ENCODE measurements around the gene MT1H. TPM values are rescaled to one million over a fixed set of nuclear protein-coding genes. Genes with fewer than 3 reads are reported as not detected.
"Not testable (repeated sequence)": the region's sequence is repeated elsewhere in the genome, so short reads cannot be mapped to it uniquely, and the experiment has no call there.

Gene MT1H
- polyA plus RNA-seq (2013, experiment 1 of 2): 8.5 TPM
- polyA plus RNA-seq (2013, experiment 2 of 2): 8.3 TPM

DNA sequence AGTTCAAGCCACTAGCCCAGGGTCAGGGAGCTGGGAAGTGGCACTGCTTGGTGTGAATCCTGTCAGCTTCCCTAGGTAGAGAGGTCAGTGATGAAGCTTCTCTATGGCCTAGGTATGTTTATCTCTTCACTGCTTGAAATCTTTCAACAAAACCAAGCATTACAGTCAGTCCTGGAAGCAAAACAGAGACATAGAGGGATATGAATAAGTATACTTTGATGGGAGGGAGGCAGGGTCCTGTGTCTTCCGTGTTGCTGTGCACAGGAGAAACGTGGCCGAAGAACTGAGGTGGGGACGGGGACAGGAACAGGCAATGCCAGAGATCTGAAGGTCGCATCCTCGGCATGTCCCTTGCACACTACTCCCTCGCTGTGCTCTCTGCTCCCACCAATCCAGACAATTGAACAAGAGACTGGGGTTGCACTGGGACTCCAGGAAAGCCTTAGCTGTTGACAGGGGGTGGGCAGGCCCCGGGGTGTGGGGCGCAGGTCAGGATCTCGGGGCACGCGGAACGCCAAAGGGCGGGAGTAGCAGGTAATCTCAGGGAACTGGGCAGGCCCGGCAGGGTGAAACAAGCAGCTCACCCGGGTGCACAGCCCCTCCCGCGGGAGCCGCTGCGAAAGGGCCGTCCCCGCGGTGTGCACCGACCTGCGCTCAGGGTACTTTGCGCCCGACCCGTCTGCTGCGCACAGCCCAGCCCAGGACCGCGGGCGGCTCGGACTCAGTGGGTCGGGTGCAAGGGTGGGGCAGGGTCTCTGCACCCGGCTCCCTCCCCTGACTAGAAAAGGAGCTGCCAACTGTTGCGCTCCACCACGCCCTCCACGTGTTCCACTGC lies at the start of gene MT1H:
MT1H (plus strand) TSS at position 810 of the 835 bp plus-strand sequence. CDS start 71 bp downstream, outside the sequence.
- no peak within 1 kb of the TSS for H3K27ac ChIP-seq (ENCODE audit: low read depth, low read length)
- no peak within 1 kb of the TSS for H3K4me3 ChIP-seq (ENCODE audit: low read length)
- no peak within 1 kb of the TSS for H2BK5ac ChIP-seq (ENCODE audit: low read length)
- H3K36me3 ChIP-seq (ENCODE audit: control insufficient read depth, insufficient read depth, low read length): no peaks in the 10 kb centered on the region
- no peak within 1 kb of the TSS for H4K8ac ChIP-seq (ENCODE audit: low read depth, low read length)
- WGBS (ENCODE audit: extremely low coverage, insufficient coverage, low lambda C conversion rate): no CpG with 5 or more reads among the region's 38 CpGs
- H3K9ac ChIP-seq (ENCODE audit: low read length): no peak within 1 kb of the TSS
- no peaks in the 10 kb centered on the region for H3K4me1 ChIP-seq (ENCODE audit: control insufficient read depth, low read depth, low read length)
- H3K4me2 ChIP-seq (ENCODE audit: low read length): no peak within 1 kb of the TSS
- peaks cover 60% of the 10 kb centered on the region for H3K27me3 ChIP-seq (ENCODE audit: insufficient read depth, low read length, poor library complexity)
- no peak for DNase-seq
- H3K56ac ChIP-seq (ENCODE audit: low read length): peak within 1 kb of the TSS; percentile 22
- no peak within 1 kb of the TSS for H3K4ac ChIP-seq (ENCODE audit: low read depth, low read length)
- H3K79me2 ChIP-seq (ENCODE audit: control insufficient read depth, insufficient read depth, low read length): no peaks in the 10 kb centered on the region
- H3K23ac ChIP-seq (ENCODE audit: low read length): no peak within 1 kb of the TSS
- H2AK5ac ChIP-seq (ENCODE audit: low read length): no peak within 1 kb of the TSS
- H3K18ac ChIP-seq (ENCODE audit: low read length): no peak within 1 kb of the TSS
- no peak within 1 kb of the TSS for H2BK120ac ChIP-seq (ENCODE audit: low read depth, low read length)
- no peak within 1 kb of the TSS for H2BK15ac ChIP-seq (replicated peaks; ENCODE audit: low read depth)
- no peaks in the 10 kb centered on the region for H3K79me1 ChIP-seq (ENCODE audit: low read length)
- H4K5ac ChIP-seq (ENCODE audit: low read length): no peak within 1 kb of the TSS

DNA sequence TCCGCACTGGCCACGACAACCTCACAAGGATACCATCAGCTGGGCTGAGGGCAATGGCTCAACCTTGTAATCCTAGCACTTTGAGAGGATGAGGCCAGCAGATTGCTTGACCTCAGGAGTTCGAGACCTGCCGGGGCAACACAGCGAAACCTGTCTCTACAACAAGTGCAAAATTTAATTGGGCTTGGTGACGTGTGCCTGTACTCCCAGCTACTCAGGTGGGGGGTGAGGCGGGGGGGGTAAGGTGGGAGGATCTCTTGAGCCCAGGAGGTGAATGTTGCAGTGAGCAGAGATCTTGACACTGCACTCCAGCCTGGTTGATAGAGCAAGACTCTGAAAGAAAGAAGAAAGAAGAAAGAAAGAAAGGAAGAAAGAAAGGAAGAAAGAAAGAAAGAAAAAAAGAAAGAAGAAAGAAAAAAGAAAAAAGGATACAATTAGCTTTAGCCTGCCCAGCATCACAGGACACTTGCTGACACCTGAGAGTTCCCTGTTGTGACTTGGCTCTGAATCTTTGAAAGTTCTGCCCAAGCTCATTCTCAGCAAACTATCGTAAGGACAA lies 49.2 kb upstream of the MT1H start:
- H3K4ac ChIP-seq (ENCODE audit: low read depth, low read length): no peak overlapping the region
- no peak overlapping the region for H3K4me3 ChIP-seq (ENCODE audit: low read length)
- no peak overlapping the region for H4K8ac ChIP-seq (ENCODE audit: low read depth, low read length)
- no peak overlapping the region for H3K56ac ChIP-seq (ENCODE audit: low read length)
- H3K9ac ChIP-seq (ENCODE audit: low read length): no peak overlapping the region
- no peaks in the 10 kb centered on the region for H3K36me3 ChIP-seq (ENCODE audit: control insufficient read depth, insufficient read depth, low read length)
- DNase-seq: no peak
- no peaks in the 10 kb centered on the region for H3K79me2 ChIP-seq (ENCODE audit: control insufficient read depth, insufficient read depth, low read length)
- H3K27me3 ChIP-seq (ENCODE audit: insufficient read depth, low read length, poor library complexity): peaks cover 49% of the 10 kb centered on the region
- no peak overlapping the region for H2BK5ac ChIP-seq (ENCODE audit: low read length)
- no peak overlapping the region for H3K18ac ChIP-seq (ENCODE audit: low read length)
- H3K4me1 ChIP-seq (ENCODE audit: control insufficient read depth, low read depth, low read length): peaks cover 5% of the 10 kb centered on the region
- no peak overlapping the region for H3K4me2 ChIP-seq (ENCODE audit: low read length)
- H2BK120ac ChIP-seq (ENCODE audit: low read depth, low read length): no peak overlapping the region
- H2BK15ac ChIP-seq (replicated peaks; ENCODE audit: low read depth): no peak overlapping the region
- H3K27ac ChIP-seq (ENCODE audit: low read depth, low read length): no peak overlapping the region
- no peak overlapping the region for H4K5ac ChIP-seq (ENCODE audit: low read length)
- no peak overlapping the region for H3K23ac ChIP-seq (ENCODE audit: low read length)
- no peak overlapping the region for H2AK5ac ChIP-seq (ENCODE audit: low read length)
- no CpG with 5 or more reads among the region's 8 CpGs for WGBS (ENCODE audit: extremely low coverage, insufficient coverage, low lambda C conversion rate)
- H3K79me1 ChIP-seq (ENCODE audit: low read length): no peaks in the 10 kb centered on the region

DNA sequence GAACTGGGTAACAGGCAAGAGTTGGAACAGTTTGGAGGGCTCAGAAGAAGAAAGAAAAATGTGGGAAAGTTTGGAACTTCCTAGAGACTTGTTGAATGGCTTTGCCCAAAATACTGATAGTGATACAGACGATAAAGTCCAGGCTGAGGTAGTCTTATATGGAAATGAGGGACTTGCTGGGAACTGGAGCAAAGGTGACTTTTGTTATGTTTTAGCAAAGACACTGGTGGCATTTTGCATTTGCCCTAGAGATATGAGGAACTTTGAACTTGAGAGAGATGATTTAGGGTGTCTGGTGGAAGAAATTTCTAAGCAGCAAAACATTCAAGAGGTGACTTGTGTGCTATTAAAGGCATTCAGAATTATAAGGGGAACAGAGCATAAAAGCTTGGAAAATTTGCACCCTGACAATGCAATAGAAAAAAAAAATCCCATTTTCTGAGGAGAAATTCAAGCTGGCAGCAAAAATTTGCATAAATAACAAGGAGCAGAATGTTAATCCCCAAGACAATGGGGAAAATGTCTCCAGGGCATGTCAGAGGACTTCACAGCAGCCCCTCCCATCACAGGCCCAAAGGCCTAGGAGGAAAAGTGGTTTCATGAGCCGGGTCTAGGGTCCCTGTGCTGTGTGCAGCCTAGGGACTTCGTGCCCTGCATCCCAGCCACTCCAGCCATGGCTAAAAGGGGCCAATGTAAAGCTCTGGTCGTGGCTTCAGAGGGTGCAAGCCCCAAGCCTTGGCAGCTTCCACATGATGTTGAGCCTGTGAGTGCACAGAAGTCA lies 47.8 kb upstream of the MT1H start:
- not testable (repeated sequence) for H2AK5ac ChIP-seq (ENCODE audit: low read length); H3K79me1 ChIP-seq (ENCODE audit: low read length); H3K23ac ChIP-seq (ENCODE audit: low read length); H3K27ac ChIP-seq (ENCODE audit: low read depth, low read length); H3K36me3 ChIP-seq (ENCODE audit: control insufficient read depth, insufficient read depth, low read length); H3K4me2 ChIP-seq (ENCODE audit: low read length); H4K5ac ChIP-seq (ENCODE audit: low read length); H2BK5ac ChIP-seq (ENCODE audit: low read length); H3K4ac ChIP-seq (ENCODE audit: low read depth, low read length); H3K79me2 ChIP-seq (ENCODE audit: control insufficient read depth, insufficient read depth, low read length); H2BK15ac ChIP-seq (replicated peaks; ENCODE audit: low read depth); H4K8ac ChIP-seq (ENCODE audit: low read depth, low read length); H3K9ac ChIP-seq (ENCODE audit: low read length); H3K4me1 ChIP-seq (ENCODE audit: control insufficient read depth, low read depth, low read length); H3K56ac ChIP-seq (ENCODE audit: low read length); H2BK120ac ChIP-seq (ENCODE audit: low read depth, low read length); H3K4me3 ChIP-seq (ENCODE audit: low read length); H3K18ac ChIP-seq (ENCODE audit: low read length)
- H3K27me3 ChIP-seq (ENCODE audit: insufficient read depth, low read length, poor library complexity): peaks cover 52% of the 10 kb centered on the region
- WGBS (ENCODE audit: extremely low coverage, insufficient coverage, low lambda C conversion rate): no CpG with 5 or more reads among the region's 4 CpGs
- DNase-seq: peak; percentile 48

DNA sequence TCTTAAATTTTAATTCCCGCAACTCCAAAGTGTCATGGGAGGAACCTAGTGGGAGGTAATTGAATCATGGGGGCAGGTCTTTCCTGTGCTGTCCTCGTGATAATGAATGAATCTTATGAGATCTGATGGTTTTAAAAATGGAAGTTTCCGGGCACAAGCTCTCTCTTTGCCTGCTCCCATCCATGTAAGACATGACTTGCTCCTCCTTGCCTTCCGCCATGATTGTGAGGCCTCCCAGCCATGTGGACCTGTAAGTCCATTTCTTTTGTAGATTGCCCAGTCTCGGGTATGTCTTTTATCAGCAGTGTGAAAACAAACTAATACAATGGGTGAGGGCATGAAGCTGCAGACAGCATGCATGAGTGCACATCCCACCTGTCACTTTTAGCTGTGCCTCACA lies 46.4 kb upstream of the MT1H start:
- not testable (repeated sequence) for H3K79me1 ChIP-seq (ENCODE audit: low read length); H3K4me2 ChIP-seq (ENCODE audit: low read length); H3K9ac ChIP-seq (ENCODE audit: low read length); H3K18ac ChIP-seq (ENCODE audit: low read length); DNase-seq; H3K36me3 ChIP-seq (ENCODE audit: control insufficient read depth, insufficient read depth, low read length); H3K56ac ChIP-seq (ENCODE audit: low read length); H4K5ac ChIP-seq (ENCODE audit: low read length); H2BK5ac ChIP-seq (ENCODE audit: low read length); H3K4ac ChIP-seq (ENCODE audit: low read depth, low read length); H4K8ac ChIP-seq (ENCODE audit: low read depth, low read length); H3K4me3 ChIP-seq (ENCODE audit: low read length); H2BK15ac ChIP-seq (replicated peaks; ENCODE audit: low read depth); H2BK120ac ChIP-seq (ENCODE audit: low read depth, low read length); H2AK5ac ChIP-seq (ENCODE audit: low read length); H3K79me2 ChIP-seq (ENCODE audit: control insufficient read depth, insufficient read depth, low read length); H3K23ac ChIP-seq (ENCODE audit: low read length); H3K27ac ChIP-seq (ENCODE audit: low read depth, low read length); H3K4me1 ChIP-seq (ENCODE audit: control insufficient read depth, low read depth, low read length)
- WGBS (ENCODE audit: extremely low coverage, insufficient coverage, low lambda C conversion rate): no CpG with 5 or more reads among the region's 5 CpGs
- peaks cover 42% of the 10 kb centered on the region for H3K27me3 ChIP-seq (ENCODE audit: insufficient read depth, low read length, poor library complexity)

DNA sequence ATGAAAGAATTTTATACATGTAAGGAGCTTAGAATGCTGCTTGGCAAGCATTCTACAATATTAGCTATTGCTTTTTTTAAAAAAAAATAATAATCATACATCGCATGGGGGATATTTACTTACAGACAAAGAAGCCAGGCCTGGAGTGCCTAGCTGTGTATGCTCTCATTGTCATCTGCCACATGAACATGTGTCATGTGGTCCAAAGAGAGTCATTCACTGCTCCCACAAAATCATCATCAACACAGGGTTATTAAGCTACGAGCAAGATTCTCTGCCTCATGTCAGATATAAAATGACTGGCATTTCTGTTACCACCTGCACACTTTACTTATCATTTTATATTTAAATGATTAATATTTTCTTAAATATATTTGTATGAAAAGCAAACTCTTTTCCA lies 46.0 kb upstream of the MT1H start:
- H4K8ac ChIP-seq (ENCODE audit: low read depth, low read length): no peak overlapping the region
- H3K4me1 ChIP-seq (ENCODE audit: control insufficient read depth, low read depth, low read length): peaks cover 5% of the 10 kb centered on the region
- no peak overlapping the region for H3K56ac ChIP-seq (ENCODE audit: low read length)
- DNase-seq: no peak
- WGBS (ENCODE audit: extremely low coverage, insufficient coverage, low lambda C conversion rate): no CpG with 5 or more reads among the region's 2 CpGs
- no peak overlapping the region for H2AK5ac ChIP-seq (ENCODE audit: low read length)
- no peak overlapping the region for H2BK15ac ChIP-seq (replicated peaks; ENCODE audit: low read depth)
- no peak overlapping the region for H2BK5ac ChIP-seq (ENCODE audit: low read length)
- no peaks in the 10 kb centered on the region for H3K79me2 ChIP-seq (ENCODE audit: control insufficient read depth, insufficient read depth, low read length)
- no peak overlapping the region for H3K4me3 ChIP-seq (ENCODE audit: low read length)
- H3K27me3 ChIP-seq (ENCODE audit: insufficient read depth, low read length, poor library complexity): peaks cover 40% of the 10 kb centered on the region
- no peak overlapping the region for H3K18ac ChIP-seq (ENCODE audit: low read length)
- no peak overlapping the region for H3K23ac ChIP-seq (ENCODE audit: low read length)
- no peak overlapping the region for H3K9ac ChIP-seq (ENCODE audit: low read length)
- no peak overlapping the region for H4K5ac ChIP-seq (ENCODE audit: low read length)
- H3K36me3 ChIP-seq (ENCODE audit: control insufficient read depth, insufficient read depth, low read length): no peaks in the 10 kb centered on the region
- H3K4ac ChIP-seq (ENCODE audit: low read depth, low read length): no peak overlapping the region
- H3K4me2 ChIP-seq (ENCODE audit: low read length): no peak overlapping the region
- H2BK120ac ChIP-seq (ENCODE audit: low read depth, low read length): no peak overlapping the region
- no peaks in the 10 kb centered on the region for H3K79me1 ChIP-seq (ENCODE audit: low read length)
- H3K27ac ChIP-seq (ENCODE audit: low read depth, low read length): no peak overlapping the region
